Endothelial cell (in vitro differentiated cells): Measurements from ENCODE around the gene LEMD1. TPM values are rescaled to one million over a fixed set of nuclear protein-coding genes. Genes with fewer than 3 reads are reported as not detected.

ENCODE experiments used
- DNase-seq: peaks from one replicate; pipeline ENCODE4 v3.0.0; 2021; ENCODE audit warnings: low spot score
- H3K27ac Mint-ChIP-seq: one replicate; pipeline ENCODE4 v1.8.0; 2021; ENCODE audit warnings: mixed read lengths, inconsistent platforms; ENCODE audit not compliant: unreplicated experiment
- H3K27me3 Mint-ChIP-seq: one replicate; pipeline ENCODE4 v1.8.0; 2021; ENCODE audit warnings: mild to moderate bottlenecking, moderate library complexity, mixed read lengths, inconsistent platforms; ENCODE audit not compliant: unreplicated experiment
- H3K36me3 Mint-ChIP-seq: one replicate; pipeline ENCODE4 v1.8.0; 2021; ENCODE audit warnings: mild to moderate bottlenecking, low read depth, mixed read lengths, inconsistent platforms; ENCODE audit not compliant: unreplicated experiment
- H3K4me1 Mint-ChIP-seq: one replicate; pipeline ENCODE4 v1.8.0; 2021; ENCODE audit warnings: mild to moderate bottlenecking, mixed read lengths, inconsistent platforms; ENCODE audit not compliant: unreplicated experiment
- H3K4me3 Mint-ChIP-seq: one replicate; pipeline ENCODE4 v1.8.0; 2021; ENCODE audit warnings: mild to moderate bottlenecking, mixed read lengths, inconsistent platforms; ENCODE audit not compliant: unreplicated experiment
- H3K9me3 Mint-ChIP-seq: one replicate; pipeline ENCODE4 v1.8.0; 2021; ENCODE audit warnings: mixed read lengths, inconsistent platforms; ENCODE audit not compliant: unreplicated experiment
- CTCF ChIP-seq: fragments of 200-600 bp; sonication (generic); IDR thresholded peaks from one replicate; pipeline ENCODE4 v1.5.0; 2021; ENCODE audit warnings: antibody characterized with exemption; ENCODE audit not compliant: unreplicated experiment
- total RNA-seq: library from RNA; stranded (reverse); fragmentation: NEBNext Ultra II Directional; extraction: Animal tissue kit (Norgen Biotek cat#: 25700); gene quantifications from one replicate; pipeline ENCODE4 v1.2.1, GENCODE V29; 2021; ENCODE audit not compliant: unreplicated experiment

LEMD1 gene
- total RNA-seq, 1 donor from 2014 or later, result 3.0 TPM

- H3K4me1 Mint-ChIP-seq, result peaks cover 14% of the 10 kb centered on the region
- peak; percentile 80 for DNase-seq
- no peaks in the 10 kb centered on the region for H3K36me3 Mint-ChIP-seq
- H3K27ac Mint-ChIP-seq, result no peak overlapping the region
- H3K27me3 Mint-ChIP-seq, result peaks cover 13% of the 10 kb centered on the region
- H3K4me3 Mint-ChIP-seq, result no peak overlapping the region
- TF ChIP-seq CTCF, result no peak
- no peaks in the 10 kb centered on the region for H3K9me3 Mint-ChIP-seq
Observed at GRCh38 chr1:205458777-205459566, 37.1 kb upstream of the LEMD1 start.

- Mint-ChIP-seq H3K27ac (no peak overlapping the region), H3K9me3 (no peaks in the 10 kb centered on the region), H3K4me1 (peaks cover 14% of the 10 kb centered on the region), H3K27me3 (peaks cover 13% of the 10 kb centered on the region), H3K36me3 (no peaks in the 10 kb centered on the region), H3K4me3 (peak overlapping the region; percentile 65)
- DNase-seq, result no peak
- no peak for TF ChIP-seq CTCF
Observed at GRCh38 chr1:205456868-205457745, 35.3 kb upstream of the LEMD1 start.

GRCh38 chr1:205456383-205456867 lies 34.6 kb upstream of the LEMD1 start:
- no peak for TF ChIP-seq CTCF
- H3K27ac Mint-ChIP-seq, result no peak overlapping the region
- H3K4me1 Mint-ChIP-seq, result peaks cover 18% of the 10 kb centered on the region
- H3K27me3 Mint-ChIP-seq, result peaks cover 15% of the 10 kb centered on the region
- no peaks in the 10 kb centered on the region for H3K9me3 Mint-ChIP-seq
- H3K36me3 Mint-ChIP-seq, result no peaks in the 10 kb centered on the region
- DNase-seq, result no peak
- H3K4me3 Mint-ChIP-seq, result peak overlapping the region; percentile 88

GRCh38 chr1:205455581-205456382 lies 33.9 kb upstream of the LEMD1 start, which contains the start of gene BLACAT1:
Gene BLACAT1 (minus strand): TSS chr1:205456045.
- Mint-ChIP-seq H3K4me1 (peaks cover 25% of the 10 kb centered on the region), H3K27ac (no peak within 1 kb of the TSS), H3K36me3 (no peaks in the 10 kb centered on the region), H3K9me3 (no peaks in the 10 kb centered on the region), H3K4me3 (peak within 1 kb of the TSS; percentile 88), H3K27me3 (peaks cover 15% of the 10 kb centered on the region)
- no peak for TF ChIP-seq CTCF
- no peak for DNase-seq
